HL-60 (cell line): ENCODE results near the gene POLR1G.

Experiments used
- TF ChIP-seq, protein P1 (sequence below): IDR thresholded peaks from 2 replicates; pipeline ENCODE4 v1.6.1; 2012; ENCODE audit warnings: low read depth; ENCODE audit not compliant: insufficient replicate concordance
- TF ChIP-seq, protein P2 (sequence below): IDR thresholded peaks from one replicate; pipeline ENCODE4 v1.5.1; 2011; ENCODE audit warnings: low read length, control low read depth, inconsistent platforms; ENCODE audit not compliant: insufficient read depth

DNA sequence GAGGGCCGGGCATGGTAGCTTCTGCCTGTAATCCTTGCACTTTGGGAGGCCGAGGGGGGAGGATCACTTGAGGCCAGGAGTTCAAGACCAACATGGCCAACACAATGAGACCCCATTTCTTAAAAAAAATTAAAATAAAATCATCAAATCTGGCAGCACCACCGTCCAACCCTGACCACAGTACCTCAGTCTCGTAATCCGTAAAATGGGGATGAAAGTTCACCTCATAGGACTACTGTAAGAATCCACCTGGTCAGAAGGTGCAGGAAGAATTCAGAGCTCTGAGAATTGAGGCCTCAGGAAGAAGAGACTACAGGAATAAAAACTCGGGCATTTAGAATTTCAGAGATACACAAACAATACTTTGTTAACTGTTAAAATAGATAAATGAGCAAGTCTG is 4.6 kb upstream of the POLR1G start:
- TF ChIP-seq, protein P1, sequence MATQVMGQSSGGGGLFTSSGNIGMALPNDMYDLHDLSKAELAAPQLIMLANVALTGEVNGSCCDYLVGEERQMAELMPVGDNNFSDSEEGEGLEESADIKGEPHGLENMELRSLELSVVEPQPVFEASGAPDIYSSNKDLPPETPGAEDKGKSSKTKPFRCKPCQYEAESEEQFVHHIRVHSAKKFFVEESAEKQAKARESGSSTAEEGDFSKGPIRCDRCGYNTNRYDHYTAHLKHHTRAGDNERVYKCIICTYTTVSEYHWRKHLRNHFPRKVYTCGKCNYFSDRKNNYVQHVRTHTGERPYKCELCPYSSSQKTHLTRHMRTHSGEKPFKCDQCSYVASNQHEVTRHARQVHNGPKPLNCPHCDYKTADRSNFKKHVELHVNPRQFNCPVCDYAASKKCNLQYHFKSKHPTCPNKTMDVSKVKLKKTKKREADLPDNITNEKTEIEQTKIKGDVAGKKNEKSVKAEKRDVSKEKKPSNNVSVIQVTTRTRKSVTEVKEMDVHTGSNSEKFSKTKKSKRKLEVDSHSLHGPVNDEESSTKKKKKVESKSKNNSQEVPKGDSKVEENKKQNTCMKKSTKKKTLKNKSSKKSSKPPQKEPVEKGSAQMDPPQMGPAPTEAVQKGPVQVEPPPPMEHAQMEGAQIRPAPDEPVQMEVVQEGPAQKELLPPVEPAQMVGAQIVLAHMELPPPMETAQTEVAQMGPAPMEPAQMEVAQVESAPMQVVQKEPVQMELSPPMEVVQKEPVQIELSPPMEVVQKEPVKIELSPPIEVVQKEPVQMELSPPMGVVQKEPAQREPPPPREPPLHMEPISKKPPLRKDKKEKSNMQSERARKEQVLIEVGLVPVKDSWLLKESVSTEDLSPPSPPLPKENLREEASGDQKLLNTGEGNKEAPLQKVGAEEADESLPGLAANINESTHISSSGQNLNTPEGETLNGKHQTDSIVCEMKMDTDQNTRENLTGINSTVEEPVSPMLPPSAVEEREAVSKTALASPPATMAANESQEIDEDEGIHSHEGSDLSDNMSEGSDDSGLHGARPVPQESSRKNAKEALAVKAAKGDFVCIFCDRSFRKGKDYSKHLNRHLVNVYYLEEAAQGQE, result no peak
- TF ChIP-seq, protein P2, sequence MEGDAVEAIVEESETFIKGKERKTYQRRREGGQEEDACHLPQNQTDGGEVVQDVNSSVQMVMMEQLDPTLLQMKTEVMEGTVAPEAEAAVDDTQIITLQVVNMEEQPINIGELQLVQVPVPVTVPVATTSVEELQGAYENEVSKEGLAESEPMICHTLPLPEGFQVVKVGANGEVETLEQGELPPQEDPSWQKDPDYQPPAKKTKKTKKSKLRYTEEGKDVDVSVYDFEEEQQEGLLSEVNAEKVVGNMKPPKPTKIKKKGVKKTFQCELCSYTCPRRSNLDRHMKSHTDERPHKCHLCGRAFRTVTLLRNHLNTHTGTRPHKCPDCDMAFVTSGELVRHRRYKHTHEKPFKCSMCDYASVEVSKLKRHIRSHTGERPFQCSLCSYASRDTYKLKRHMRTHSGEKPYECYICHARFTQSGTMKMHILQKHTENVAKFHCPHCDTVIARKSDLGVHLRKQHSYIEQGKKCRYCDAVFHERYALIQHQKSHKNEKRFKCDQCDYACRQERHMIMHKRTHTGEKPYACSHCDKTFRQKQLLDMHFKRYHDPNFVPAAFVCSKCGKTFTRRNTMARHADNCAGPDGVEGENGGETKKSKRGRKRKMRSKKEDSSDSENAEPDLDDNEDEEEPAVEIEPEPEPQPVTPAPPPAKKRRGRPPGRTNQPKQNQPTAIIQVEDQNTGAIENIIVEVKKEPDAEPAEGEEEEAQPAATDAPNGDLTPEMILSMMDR, result no peak
